Measurements from ENCODE around the gene CTDSPL. TPM values are rescaled to one million over a fixed set of nuclear protein-coding genes. Genes with fewer than 3 reads are reported as not detected.
A peak's percentile ranks its signal among the peaks of the same experiment; 100 is the strongest.

Gene CTDSPL
- total RNA-seq, 4 donors from 2014 or later, result 78.9 to 130 (median 111) TPM

- Histone ChIP-seq H3K36me3 (peaks cover 21% of the 10 kb centered on the region), H3K4me1 (peaks cover 18% of the 10 kb centered on the region), H3K27me3 (no peaks in the 10 kb centered on the region), H3K4me3 (no peak overlapping the region), H3K27ac (no peak overlapping the region), H3K9me3 (no peaks in the 10 kb centered on the region)
- TF ChIP-seq POLR2AphosphoS5 (IDR thresholded peaks at IDR 0.05) (no peak), POLR2A (IDR thresholded peaks at IDR 0.05) (no peak), CTCF (IDR thresholded peaks at IDR 0.05) (no peak), EP300 (IDR thresholded peaks at IDR 0.05) (no peak)
- no peak for DNase-seq (ENCODE audit: low spot score in 2 of 2)
- WGBS, result 88% methylated on average over 3 of the region's 3 CpGs
Measured at GRCh38 chr3:37963635-37964034, 102.0 kb downstream of the CTDSPL start.

- Histone ChIP-seq H3K27me3 (no peaks in the 10 kb centered on the region), H3K36me3 (peaks cover 21% of the 10 kb centered on the region), H3K27ac (no peak overlapping the region), H3K4me1 (peaks cover 23% of the 10 kb centered on the region), H3K4me3 (no peak overlapping the region), H3K9me3 (no peaks in the 10 kb centered on the region)
- 97% methylated on average over 3 of the region's 3 CpGs for WGBS
- DNase-seq (ENCODE audit: low spot score in 2 of 2), result no peak
- TF ChIP-seq EP300 (IDR thresholded peaks at IDR 0.05) (no peak), CTCF (IDR thresholded peaks at IDR 0.05) (no peak), POLR2AphosphoS5 (IDR thresholded peaks at IDR 0.05) (no peak), POLR2A (IDR thresholded peaks at IDR 0.05) (no peak)
Measured at GRCh38 chr3:37964146-37964545, 102.5 kb downstream of the CTDSPL start.

GRCh38 chr3:37964716-37965115 lies 103.0 kb downstream of the CTDSPL start:
- DNase-seq (ENCODE audit: low spot score in 2 of 2), result no peak
- no peak overlapping the region for H3K4me3 ChIP-seq
- TF ChIP-seq POLR2AphosphoS5 (IDR thresholded peaks at IDR 0.05) (no peak), EP300 (IDR thresholded peaks at IDR 0.05) (no peak), CTCF (IDR thresholded peaks at IDR 0.05) (no peak), POLR2A (IDR thresholded peaks at IDR 0.05) (no peak)
- peaks cover 29% of the 10 kb centered on the region for H3K4me1 ChIP-seq
- H3K9me3 ChIP-seq, result no peaks in the 10 kb centered on the region
- H3K36me3 ChIP-seq, result peaks cover 21% of the 10 kb centered on the region
- WGBS, result 93% methylated on average over 1 of the region's 1 CpG
- no peak overlapping the region for H3K27ac ChIP-seq
- no peaks in the 10 kb centered on the region for H3K27me3 ChIP-seq

- Histone ChIP-seq H3K4me3 (no peak overlapping the region), H3K4me1 (peaks cover 14% of the 10 kb centered on the region), H3K9me3 (no peaks in the 10 kb centered on the region), H3K27ac (no peak overlapping the region), H3K36me3 (peaks cover 27% of the 10 kb centered on the region), H3K27me3 (no peaks in the 10 kb centered on the region)
- no peak for DNase-seq (ENCODE audit: low spot score in 2 of 2)
- TF ChIP-seq EP300 (IDR thresholded peaks at IDR 0.05), result no peak
- TF ChIP-seq CTCF (IDR thresholded peaks at IDR 0.05), result peak; percentile 21 to 63
- no peak for TF ChIP-seq POLR2AphosphoS5 (IDR thresholded peaks at IDR 0.05)
- TF ChIP-seq POLR2A (IDR thresholded peaks at IDR 0.05), result no peak
- 53% methylated on average over 6 of the region's 7 CpGs for WGBS
Measured at GRCh38 chr3:37967260-37967881, 105.7 kb downstream of the CTDSPL start.

- TF ChIP-seq POLR2A (IDR thresholded peaks at IDR 0.05) (no peak), CTCF (IDR thresholded peaks at IDR 0.05) (no peak), POLR2AphosphoS5 (IDR thresholded peaks at IDR 0.05) (no peak), EP300 (IDR thresholded peaks at IDR 0.05) (no peak)
- H3K27ac ChIP-seq, result no peak overlapping the region
- peaks cover 14% of the 10 kb centered on the region for H3K4me1 ChIP-seq
- H3K36me3 ChIP-seq, result peaks cover 34% of the 10 kb centered on the region
- no peaks in the 10 kb centered on the region for H3K27me3 ChIP-seq
- DNase-seq (ENCODE audit: low spot score in 2 of 2), result no peak
- 84% methylated on average over 9 of the region's 9 CpGs for WGBS
- no peak overlapping the region for H3K4me3 ChIP-seq
- no peaks in the 10 kb centered on the region for H3K9me3 ChIP-seq
Measured at GRCh38 chr3:37968199-37968598, 106.5 kb downstream of the CTDSPL start.

All from suprapubic skin (tissue), 4 donors.